Stimulated activated CD8-positive, alpha-beta memory T cell treated with anti-CD3 and anti-CD28 coated beads, Interleukin-4, amount 100 ng/mL, for 48 hours (primary cell): ENCODE data around the gene TMEM203.

Experiments
- DNase-seq: peaks from one replicate; pipeline ENCODE4 v3.0.0-alpha.2; 2020

The TMEM203 gene

GRCh38 chr9:137217276-137218211 lies 12.1 kb upstream of the TMEM203 start:
- DNase-seq = no peak

GRCh38 chr9:137216188-137216965 lies 10.9 kb upstream of the TMEM203 start:
- no peak for DNase-seq

GRCh38 chr9:137215196-137215986 lies 9.9 kb upstream of the TMEM203 start:
- DNase-seq = no peak

- no peak for DNase-seq
Measured at GRCh38 chr9:137214620-137215019, 9.2 kb upstream of the TMEM203 start.

GRCh38 chr9:137213160-137214060 lies 8.0 kb upstream of the TMEM203 start:
- no peak for DNase-seq

GRCh38 chr9:137212520-137212919 lies 7.1 kb upstream of the TMEM203 start:
- no peak for DNase-seq

GRCh38 chr9:137211532-137211931 lies 6.1 kb upstream of the TMEM203 start:
- no peak for DNase-seq

- DNase-seq = no peak
Measured at GRCh38 chr9:137206602-137207001, 1.2 kb upstream of the TMEM203 start.

GRCh38 chr9:137204731-137205125 lies 720 bp downstream of the TMEM203 start:
- no peak for DNase-seq

- no peak for DNase-seq
Measured at GRCh38 chr9:137202966-137203365, 2.5 kb downstream of the TMEM203 start.

- no peak for DNase-seq
Measured at GRCh38 chr9:137201205-137201868, 4.1 kb downstream of the TMEM203 start.

GRCh38 chr9:137200311-137201204 lies 4.9 kb downstream of the TMEM203 start, which contains the start of gene TPRN:
TSS of gene TPRN (minus strand) at chr9:137200741. CDS start at chr9:137200711, 30 bp downstream.
- peak; percentile 99 for DNase-seq

- DNase-seq = no peak
Measured at GRCh38 chr9:137199411-137200121, 5.9 kb downstream of the TMEM203 start.

- no peak for DNase-seq
Measured at GRCh38 chr9:137198902-137199283, 6.6 kb downstream of the TMEM203 start.

GRCh38 chr9:137198051-137198901 lies 7.2 kb downstream of the TMEM203 start:
- no peak for DNase-seq

GRCh38 chr9:137195525-137196220 lies 9.8 kb downstream of the TMEM203 start:
- no peak for DNase-seq

- DNase-seq = no peak
Measured at GRCh38 chr9:137194909-137195308, 10.5 kb downstream of the TMEM203 start.

- no peak for DNase-seq
Measured at GRCh38 chr9:137194388-137194787, 11.1 kb downstream of the TMEM203 start.
